IPS-NIHi11 (cell line): ENCODE results near the gene SIDT2.
"Not testable (repeated sequence)": the region's sequence is repeated elsewhere in the genome, so short reads cannot be mapped to it uniquely, and the experiment has no call there.

Experiments
- DNase-seq: peaks from one replicate; pipeline ENCODE4 v3.0.0; 2012; ENCODE audit warnings: mixed read lengths, low spot score

Gene SIDT2

DNA sequence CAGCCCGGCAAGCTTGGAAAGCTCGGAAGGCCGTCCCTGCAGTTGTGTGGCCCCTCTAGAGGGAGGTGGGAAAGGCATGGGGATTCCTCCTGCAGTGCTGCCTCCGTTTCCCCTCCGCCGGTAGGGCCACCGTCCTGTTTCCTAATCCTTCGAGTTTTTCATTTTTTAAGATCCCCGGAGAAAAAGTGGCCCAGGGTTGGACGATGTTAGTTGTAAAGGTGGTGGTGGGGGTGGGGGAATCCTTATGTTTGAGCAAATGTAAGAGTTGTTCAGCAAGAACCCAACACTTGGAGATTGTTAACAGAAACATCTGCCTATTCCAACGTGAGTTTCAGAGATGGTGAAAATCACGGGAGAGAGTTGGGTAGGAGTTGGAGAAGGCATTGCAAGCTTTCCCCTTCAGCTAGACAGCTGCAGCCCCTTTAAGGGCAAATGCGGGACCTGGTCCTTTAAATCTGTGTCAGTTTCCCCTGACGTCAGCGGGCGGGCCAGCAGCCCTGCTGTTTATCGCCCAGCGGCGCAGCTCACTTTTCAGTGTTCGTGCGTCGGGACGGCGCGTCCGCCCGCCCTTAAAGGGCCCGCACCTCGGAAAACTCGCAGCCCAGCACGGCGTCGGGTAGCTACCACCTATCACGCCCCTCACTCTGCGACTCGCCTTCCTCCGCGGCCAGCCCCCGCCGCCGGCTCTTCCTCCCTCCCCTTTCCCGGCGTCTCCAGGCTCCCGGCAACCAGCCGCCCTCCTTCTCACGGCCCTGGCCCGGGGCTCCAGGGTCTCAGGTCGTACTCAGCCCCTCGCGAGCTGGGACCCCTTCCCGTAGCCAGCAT, at the start of gene SIDT2:
Gene SIDT2, plus strand, starts transcription at position 534 of the 825 bp plus-strand sequence. CDS start 521 bp downstream, outside the sequence.
- DNase-seq: peak; percentile 98

DNA sequence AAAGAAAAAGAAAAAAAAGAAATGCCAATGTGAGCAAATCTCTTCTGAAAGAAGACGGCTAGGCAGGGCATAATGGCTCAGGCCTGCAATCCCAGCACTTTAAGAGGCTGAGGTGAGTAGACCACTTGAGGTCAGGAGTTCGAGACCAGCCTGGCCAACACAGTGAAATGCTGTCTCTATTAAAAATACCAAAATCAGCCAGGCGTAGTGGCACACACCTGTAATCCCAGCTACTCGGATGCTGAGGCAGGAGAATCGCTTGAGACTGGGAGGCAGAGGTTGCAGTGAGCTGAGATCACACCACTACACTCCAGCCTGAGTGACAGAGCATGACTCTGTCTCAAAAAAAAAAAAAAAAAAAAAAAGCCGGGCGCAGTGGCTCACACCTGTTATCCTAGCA, 48.1 kb upstream of the SIDT2 start:
- DNase-seq: not testable (repeated sequence)

DNA sequence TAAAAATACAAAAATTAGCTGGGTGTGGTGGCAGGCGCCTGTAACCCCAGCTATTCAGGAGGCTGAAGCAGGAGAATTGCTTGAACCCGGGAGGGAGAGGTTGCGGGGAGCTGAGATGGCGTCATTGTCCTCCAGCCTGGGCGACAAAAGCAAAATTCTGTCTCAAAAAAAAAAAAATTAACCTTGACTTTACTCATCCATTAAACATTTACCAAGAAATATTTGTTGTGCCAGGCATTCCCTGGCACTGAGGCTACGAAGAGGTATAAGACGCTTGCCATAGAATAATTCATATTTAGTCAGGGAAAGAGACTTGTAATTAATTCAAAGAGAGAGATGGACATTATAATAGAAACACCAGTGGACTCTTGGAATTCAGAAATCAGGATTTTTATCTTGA, 47.7 kb upstream of the SIDT2 start:
- DNase-seq: no peak

DNA sequence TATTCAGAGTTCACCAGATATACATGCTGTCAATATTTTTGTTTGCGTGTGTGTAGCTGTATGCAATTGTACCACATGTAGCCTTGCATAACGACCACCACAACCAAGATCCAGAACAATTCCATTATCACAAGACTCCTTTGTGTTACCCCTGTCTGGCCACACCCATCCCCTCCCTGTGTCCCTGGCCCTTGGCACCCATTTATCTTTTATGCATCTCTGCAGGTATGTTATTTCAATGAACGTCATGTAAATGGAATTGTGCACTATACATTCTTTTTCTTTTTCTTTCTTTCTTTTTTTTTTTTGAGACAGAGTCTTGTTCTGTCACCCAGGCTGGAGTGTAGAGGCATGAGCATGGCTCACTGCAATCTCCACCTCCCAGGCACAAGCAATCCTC, 44.1 kb upstream of the SIDT2 start:
- DNase-seq: no peak

DNA sequence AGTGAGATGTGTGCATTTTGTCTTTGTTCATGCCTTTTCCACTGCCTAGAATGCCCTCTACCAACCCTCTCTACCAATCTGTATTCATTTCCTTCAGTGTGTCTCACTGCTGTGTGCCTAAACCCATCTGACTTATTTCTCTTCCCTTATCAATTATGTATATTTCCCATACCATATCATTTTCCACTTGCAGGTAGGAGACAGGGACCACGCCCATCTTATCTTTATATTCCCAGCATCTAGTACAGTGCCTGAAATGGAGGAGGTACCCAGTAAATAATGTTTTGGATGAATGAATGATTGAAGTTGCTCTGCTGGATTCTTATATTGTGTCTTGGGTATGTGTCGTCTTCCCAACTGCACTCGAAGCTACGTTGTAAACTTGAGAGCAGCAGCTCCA, 43.6 kb upstream of the SIDT2 start:
- DNase-seq: not testable (repeated sequence)

DNA sequence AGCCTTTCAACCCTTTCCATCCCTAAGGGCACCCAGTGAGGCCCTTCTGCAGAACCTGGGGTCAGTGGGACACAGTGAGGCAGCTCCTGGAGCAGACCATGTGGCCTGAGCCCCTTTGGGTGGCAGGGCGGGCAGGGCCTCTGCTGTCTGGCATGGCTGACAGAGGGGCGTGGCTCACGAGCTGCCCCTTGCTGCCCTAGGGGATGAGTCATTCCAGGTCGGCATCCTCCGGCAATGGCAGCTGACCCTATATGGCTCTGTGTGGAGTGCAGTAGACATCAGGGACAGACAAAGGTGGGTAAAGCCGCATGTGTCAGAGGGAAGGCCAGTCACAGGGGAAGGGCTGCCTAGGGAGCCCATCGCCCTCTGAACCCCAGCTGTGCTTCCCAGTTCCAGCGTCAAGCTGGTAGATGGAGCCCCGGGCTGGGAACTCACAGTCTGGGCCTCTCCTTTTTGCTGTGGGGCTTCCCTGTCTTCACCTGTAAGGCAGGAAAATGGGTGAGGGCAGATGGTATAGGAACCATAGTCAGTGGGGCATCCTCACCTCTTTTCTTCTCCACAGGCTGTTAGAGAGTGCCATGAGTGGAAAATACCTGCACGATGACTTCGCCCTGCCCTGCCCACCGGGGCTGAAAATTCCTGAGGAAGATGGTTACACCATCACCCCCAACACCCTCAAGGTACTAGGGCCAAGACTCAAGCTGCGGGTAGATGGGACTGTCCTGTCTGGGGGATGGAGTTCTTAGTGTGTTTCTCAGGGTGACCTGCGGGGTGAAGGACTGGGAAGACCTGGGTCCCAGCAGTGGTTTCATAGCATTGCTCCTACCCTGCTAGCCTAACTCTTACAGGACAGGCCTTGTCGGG, 41.1 kb upstream of the SIDT2 start:
- not testable (repeated sequence) for DNase-seq

DNA sequence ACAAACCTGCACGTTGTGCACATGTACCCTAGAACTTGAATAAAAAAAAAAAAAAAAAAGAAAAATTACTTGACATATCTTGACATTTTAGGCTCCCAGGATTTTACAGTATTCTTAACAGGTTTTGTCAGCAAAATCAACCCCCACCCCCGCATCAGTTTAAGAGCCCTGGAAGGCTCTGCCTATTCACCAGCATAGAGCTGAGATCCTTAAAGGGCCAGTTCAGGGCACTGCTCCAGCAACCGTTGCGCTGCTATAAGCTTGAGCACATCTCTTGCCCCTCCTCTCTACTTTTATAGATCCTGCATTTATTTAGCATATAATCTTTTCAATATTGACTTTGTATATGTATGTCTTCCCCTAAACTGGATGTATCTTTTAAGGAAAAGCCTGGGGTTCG, 35.2 kb upstream of the SIDT2 start:
- peak; percentile 49 for DNase-seq

DNA sequence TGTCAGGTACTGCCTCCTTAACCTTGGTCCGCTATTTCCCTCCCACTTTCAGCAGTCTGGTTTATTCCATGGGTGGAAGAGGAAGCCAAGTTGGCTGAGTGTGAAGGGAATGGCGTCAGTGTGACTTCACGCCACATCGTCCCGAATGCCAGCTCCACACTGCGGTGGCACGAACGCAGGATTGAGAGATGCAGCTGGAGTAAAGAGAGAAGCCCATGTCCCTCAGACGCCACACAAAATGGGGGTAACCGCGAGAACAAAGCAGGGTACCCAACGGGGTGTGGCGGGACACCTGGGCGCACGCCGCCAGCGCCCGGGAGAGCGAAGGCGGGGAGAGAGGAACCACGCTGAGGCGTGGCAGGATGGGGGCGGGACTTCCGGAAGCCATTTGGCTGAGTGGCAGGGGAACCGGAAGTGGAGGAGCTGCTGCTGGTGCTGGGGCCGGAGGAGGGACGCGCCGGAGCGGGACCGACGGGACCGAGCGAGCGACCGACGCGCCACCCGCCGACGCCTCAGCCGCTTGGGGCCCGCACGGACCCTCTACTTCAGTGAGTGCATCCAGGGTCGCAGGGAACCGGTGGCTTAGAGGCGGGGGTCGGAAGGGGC, 34.6 kb upstream of the SIDT2 start, which contains the start of gene PAFAH1B2:
Gene PAFAH1B2, plus strand, starts transcription at position 417 of the 606 bp plus-strand sequence. CDS start 8,161 bp downstream, outside the sequence.
- DNase-seq: peak; percentile 99

DNA sequence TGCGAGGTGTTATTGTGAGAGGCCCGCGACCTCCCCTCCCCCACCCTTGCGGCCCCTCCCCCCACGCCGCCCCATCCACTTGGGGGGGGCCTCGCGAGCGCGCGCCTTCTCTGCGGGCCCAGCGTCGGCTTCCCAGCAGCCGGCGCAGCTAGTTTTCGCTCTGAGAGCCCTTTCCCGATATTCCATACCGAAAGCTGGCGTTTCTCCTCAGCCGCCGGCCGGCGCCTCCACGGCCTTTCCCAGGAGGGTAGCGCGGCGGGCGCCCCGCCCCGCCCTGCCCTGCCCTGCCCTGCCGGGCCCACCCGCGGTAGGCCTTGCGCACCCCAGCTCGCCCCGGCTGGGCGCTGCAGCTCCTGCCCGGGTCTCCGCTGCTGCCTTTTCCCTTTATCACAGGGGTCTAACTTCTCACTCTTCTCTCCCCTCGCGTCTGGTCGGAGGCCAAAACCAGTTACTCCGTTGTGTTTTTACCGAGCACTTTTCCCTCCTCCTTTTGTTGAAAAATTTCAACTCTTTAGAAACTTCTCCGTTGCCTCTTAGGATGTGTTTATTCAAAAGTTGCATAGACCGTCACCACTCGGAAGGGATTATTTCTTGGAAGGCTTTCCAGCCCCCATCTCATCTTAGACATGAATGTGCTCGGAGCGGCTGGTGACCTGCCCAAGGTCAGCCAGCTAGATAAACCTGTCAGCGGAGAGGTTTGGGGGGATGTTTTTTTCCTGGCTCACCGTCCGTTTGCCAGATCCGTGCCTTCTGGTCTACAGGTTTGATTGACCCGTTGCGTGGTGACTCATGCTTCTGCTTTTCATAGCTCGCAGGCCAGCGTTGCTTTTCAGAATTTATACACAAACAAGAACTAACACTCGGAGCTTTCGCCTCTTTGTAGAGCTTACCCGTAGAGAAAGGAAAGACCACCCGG, 33.8 kb upstream of the SIDT2 start:
- peak; percentile 82 for DNase-seq

DNA sequence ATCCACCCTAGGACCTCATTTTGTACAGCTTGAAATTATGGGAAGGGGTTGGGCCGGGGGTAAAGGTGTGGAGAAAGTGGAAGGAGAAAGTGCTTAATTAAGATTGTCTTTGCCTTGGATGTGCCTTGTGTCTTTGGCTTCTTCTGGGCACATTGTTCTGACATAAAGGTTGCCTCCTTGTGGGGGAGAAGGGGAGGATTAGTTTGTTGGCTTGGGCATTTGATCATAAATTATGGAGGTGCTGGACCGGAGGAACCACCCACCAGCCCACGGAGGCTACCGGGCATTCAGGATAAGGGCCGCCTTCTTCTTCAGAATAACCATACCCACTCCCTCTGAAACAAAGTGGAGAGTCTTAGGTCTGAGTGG, 33.2 kb upstream of the SIDT2 start:
- peak; percentile 40 for DNase-seq

DNA sequence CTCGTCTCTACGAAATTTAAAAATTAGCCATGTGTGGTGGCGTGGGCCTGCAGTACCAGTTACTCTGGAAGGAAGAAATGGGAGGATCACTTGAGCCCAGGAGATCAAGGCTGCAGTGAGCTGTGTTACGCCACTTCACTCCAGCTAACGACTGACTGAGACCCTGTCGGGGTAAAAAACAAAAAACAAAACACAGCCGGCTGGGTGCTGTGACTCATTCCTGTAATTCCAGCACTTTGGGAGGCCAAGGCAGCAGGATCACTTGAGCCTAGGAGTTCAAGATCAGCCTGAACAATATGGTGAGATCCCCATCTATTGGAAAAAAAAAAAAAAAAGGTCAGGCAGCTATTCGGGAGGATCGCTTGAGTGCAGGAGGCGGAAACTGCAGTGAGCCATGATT, 32.0 kb upstream of the SIDT2 start:
- no peak for DNase-seq

DNA sequence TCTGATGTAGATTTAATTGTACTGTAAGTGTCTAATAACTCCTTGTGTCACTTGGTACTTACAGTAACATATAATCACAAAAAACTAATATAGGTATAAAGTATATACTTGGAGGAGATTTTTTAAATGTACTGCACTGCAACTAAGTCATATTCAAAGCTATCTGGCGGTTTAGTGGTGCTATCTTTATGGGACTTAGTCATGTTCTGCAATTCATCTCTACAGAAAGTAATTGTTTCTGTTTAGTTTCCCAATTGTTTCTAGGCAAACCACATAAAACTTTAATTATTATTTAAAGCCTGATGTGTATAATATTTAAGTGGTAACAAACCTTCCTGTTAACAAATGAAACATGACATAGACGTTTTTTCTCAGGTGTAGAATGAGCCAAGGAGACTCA, 26.5 kb upstream of the SIDT2 start:
- no peak for DNase-seq

DNA sequence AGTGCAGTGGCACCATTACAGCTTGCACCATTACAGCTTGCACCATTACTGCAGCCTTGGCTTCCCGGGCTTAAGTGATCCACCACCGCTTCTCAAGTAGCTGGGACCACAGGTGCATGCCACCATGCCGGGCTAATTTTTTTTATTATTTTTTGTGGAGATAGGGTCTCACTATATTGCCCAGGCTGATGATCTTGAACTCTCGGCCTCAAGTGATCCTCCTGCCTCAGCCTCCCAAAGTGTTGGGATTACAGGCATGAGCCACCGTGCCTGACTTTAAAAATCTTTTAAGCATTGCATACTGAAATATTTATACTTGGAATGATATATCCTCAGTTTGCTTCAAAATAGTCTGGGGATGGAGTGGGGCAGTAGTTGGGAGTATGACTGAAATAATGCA, 24.1 kb upstream of the SIDT2 start:
- no peak for DNase-seq

DNA sequence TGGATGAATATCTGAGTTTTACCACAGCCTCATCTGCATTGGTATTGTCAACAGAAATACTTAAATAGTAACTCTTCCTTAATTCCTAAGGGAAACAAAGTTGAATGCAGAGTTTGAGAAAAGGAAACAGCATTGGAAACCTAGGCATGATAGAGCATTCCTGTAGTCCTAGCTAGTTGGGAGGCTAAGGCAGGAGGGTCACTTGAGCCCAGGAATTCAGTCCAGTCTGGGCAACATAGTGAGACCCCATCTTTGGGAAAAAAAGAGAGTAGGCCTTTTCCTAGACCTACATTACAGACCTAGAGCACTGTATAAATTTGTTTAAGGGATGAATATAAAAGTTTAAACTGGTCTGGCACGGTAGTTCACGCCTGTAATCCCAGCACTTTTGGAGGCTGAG, 21.0 kb upstream of the SIDT2 start:
- DNase-seq: no peak

DNA sequence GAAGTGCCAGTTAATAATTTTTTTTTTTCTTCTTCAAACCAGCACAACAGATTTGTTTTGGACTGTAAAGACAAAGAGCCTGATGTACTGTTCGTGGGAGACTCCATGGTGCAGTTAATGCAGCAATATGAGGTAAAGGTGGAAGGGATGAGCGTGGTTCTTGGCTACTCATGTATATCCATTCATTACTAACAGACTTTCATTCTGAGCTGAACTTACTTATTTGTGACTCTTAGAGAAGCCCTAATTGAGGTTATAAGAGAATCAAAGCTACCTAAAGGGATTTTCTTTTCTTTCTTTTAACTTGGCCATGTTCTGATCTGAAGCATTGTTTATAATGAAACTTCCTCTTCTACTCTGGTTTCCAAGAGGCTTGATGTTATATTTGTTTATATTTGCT, 18.7 kb upstream of the SIDT2 start:
- no peak for DNase-seq

DNA sequence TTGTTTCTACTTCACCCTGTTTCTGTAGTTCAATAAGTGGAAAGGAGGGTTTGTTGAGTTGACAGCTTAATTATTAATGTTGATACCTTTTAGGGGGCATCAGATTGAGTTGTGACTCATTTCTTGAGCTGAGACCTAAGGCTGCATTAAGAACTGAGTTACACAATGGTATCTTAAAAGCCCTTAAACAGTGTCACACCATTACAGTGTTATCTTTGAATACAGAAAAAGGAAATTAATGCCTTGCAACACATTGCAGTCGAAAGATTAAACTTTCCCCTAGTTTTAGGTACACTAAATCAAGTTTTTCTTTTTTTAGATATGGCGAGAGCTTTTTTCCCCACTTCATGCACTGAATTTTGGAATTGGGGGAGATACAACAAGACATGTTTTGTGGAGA, 17.7 kb upstream of the SIDT2 start:
- DNase-seq: no peak

DNA sequence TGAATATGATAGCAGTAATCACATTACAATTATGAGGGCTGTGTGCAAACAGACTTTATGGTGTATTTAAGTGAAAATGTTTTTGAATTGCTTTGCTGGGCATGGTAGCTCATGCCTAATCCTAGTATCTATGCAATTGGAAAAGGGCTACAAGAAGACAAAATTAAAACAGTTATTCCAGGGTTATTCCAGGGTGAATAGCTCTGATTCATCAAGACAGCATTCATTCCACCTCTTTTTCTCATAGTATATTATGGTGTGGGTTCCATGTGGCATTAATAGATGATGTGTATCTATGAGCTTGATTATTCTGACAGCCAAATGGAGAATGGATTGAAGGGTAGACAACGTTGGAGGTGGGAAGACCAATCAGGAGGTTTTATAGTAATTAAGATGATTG, 12.1 kb upstream of the SIDT2 start:
- no peak for DNase-seq

DNA sequence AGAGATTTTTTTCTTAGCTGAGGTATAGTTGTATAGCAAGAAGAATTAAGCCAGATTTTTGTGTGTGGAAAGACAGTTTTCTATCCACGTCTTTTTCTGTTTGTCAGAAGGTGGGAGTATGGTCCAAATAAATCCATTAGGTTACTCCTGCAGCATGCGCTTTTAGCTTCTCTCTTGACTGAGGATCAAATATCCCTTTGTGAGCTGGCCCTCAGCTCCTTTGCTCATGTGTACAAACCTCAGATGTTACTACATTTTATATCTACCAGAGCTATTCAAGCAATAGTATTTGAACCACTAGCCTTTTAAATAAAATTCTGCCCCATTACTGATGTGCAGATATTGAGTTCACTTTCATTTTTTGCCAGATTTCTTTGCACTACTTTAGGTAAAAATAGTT, 8.8 kb upstream of the SIDT2 start:
- DNase-seq: no peak

DNA sequence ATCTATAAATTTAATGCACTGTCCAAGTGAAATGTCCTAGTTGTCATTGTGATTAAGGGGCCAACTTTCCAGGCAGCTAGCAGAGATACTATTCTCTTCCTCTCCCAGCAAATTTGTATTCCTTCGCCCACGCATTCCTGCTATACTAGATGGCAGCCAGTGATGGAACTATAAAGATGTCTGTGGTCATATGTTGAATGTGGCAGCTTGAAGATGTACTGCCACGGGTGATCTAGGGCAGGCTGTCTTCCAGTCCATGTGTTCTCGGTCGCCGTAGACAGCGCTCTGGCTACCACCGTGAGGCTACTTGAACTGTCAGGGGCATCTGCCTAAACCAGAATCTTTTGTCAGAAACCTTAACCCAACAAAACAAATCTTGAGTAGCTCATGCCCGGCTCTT, 8.3 kb upstream of the SIDT2 start:
- DNase-seq: no peak

DNA sequence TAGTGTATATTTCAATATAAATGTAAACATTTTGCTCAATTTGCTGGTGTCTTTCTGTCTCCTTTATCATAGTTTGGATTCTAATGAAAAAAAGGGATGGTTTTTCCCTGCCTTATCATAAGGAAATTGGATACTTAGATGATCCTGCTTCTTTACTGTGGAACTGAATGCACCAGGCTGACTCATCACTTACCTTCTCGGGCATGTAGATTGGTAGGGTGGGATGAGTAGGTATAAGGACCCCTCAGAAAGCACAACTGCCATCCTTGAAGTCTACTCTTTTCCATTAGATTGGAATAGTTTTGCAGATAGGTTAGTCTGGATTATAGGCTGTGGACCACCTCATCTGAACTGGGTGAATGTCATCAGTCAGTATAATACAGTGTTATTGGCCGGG, 7.5 kb upstream of the SIDT2 start:
- no peak for DNase-seq

DNA sequence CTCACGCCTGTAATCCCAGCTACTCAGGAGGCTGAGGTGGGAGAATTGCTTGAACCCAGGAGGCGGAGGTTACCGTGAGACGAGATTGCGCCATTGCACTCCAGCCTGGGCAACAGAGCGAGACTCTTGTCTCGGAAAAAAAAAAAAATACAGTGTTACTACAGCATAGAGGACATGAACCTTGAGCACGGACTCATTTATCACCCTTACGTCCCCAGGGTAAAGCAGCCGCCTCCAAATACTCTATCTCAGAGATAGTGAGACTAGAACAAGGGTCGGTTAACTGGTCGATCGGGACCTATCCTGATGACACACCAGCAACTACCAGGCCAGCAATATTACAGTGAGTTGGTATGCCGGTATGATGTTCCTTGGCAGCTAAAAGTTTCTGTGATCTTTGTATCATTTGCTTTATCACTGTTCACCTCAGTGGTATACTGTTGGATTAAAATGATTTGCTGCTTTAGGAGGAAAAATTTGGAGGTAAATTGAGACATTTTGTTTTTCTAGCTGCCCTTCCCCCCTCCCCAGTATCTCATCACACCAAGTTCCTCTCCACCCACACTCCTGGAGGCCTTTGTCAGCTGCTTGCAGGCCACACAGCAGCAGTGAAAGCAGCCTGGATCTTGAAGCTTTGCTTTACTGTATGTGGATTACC, 7.0 kb upstream of the SIDT2 start:
- DNase-seq: no peak
